Neural cell (in vitro differentiated cells): ENCODE data around the gene ACBD6.

ENCODE experiments used
- EP300 ChIP-seq: fragments of 450-650 bp; conservative IDR thresholded peaks from 2 replicates; pipeline ENCODE4 v1.6.1; 2014; ENCODE audit warnings: antibody characterized with exemption, mild to moderate bottlenecking, moderate library complexity; ENCODE audit not compliant: poor library complexity, severe bottlenecking
- POLR2AphosphoS5 ChIP-seq: IDR thresholded peaks from 2 replicates; pipeline ENCODE4 v1.6.1; 2012
- TAF1 ChIP-seq: IDR thresholded peaks from 2 replicates; pipeline ENCODE4 v1.6.1; 2012; ENCODE audit warnings: low read depth

- TF ChIP-seq TAF1, result no peak
- TF ChIP-seq POLR2AphosphoS5, result no peak
- no peak for TF ChIP-seq EP300
Observed at GRCh38 chr1:180267211-180267561, 235.2 kb downstream of the ACBD6 start.
